ENCODE data around the gene FHL3. TPM values are rescaled to one million over a fixed set of nuclear protein-coding genes. Genes with fewer than 3 reads are reported as not detected.
A peak's percentile ranks its signal among the peaks of the same experiment; 100 is the strongest.

Gene FHL3
- total RNA-seq, 2 donors from 2014 or later: 8.6 to 15.5 TPM

DNA sequence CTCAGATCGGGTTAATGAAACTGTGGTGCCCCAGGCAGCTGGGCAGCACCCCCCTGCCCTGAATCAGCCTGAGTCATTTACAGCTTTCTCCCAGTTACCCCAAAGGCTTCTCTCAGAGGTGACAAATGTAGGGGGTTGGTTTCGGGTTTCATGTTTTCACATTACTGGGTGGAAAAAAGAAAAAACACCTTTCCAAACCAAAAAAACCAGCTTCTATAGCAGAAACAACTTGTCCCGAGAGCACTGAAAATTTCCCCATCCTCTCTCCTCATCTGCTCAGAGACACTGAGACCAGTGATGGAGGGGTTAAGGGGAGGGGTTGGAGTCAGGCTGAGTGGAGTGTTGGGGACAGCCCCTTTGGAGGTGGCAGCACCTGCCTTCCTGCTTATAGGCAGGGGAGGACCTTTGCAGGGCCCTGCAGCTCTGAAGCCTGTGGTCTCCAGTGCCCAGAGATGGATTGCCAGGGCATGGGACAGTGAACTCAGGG is 22.8 kb upstream of the FHL3 start:
- ATAC-seq (replicated peaks): peak; percentile 88
- peak overlapping the region; percentile 74 for H3K4me3 Mint-ChIP-seq
- peak overlapping the region; percentile 91 for H3K27ac Mint-ChIP-seq
- H3K4me1 Mint-ChIP-seq: peaks cover 39% of the 10 kb centered on the region
- no peaks in the 10 kb centered on the region for H3K9me3 Mint-ChIP-seq
- no peaks in the 10 kb centered on the region for H3K27me3 Mint-ChIP-seq
- peaks cover 38% of the 10 kb centered on the region for H3K36me3 Mint-ChIP-seq (ENCODE audit: low read depth)

DNA sequence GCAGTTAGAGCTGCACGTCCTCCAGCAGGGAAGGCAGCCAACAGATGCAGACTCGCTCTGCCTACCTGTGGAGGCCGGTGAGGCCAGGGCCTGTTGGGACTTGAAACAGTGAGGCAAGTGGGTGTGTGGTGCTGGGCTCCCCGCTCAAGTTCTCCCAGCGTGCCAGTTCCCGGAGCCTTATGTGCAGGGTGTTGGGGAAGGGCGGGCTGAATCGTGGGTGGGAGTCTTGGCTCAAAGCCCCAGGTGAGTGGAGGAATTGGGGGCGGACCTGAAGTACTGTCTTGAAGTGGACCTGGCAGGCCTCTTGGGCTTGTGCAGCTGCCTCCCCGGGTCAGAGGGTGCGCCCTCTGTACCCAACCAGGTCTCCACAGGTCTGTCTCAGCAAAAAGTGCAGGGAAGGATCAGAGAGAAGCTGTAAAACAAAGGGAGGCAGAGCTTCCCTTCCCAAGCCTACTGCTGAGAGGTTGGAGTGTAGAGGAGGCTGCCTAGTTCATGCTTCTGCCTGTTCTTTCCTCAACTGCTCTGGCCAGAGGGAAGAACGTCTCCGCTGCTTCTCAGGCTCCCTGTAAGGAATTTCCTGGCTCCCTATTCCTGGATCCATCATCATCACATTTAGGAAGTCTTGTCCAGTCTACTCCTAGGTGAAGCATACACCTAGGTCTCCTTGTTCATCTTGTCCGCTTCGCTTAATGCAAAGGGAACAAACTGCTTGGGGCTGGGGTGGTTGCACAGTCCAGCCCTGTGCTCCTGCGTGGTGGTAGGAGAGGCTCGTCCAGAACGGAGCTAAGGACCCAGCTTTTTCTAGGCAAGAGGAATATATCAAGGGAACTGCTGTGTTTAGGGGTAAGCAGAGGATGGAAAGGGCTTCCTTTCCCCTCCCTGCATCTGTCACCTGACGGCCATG is 22.1 kb upstream of the FHL3 start:
- no peaks in the 10 kb centered on the region for H3K27me3 Mint-ChIP-seq
- H3K36me3 Mint-ChIP-seq (ENCODE audit: low read depth): peaks cover 45% of the 10 kb centered on the region
- H3K9me3 Mint-ChIP-seq: no peaks in the 10 kb centered on the region
- peak overlapping the region; percentile 74 for H3K4me3 Mint-ChIP-seq
- ATAC-seq (replicated peaks): no peak
- peak overlapping the region; percentile 91 for H3K27ac Mint-ChIP-seq
- H3K4me1 Mint-ChIP-seq: peaks cover 39% of the 10 kb centered on the region

DNA sequence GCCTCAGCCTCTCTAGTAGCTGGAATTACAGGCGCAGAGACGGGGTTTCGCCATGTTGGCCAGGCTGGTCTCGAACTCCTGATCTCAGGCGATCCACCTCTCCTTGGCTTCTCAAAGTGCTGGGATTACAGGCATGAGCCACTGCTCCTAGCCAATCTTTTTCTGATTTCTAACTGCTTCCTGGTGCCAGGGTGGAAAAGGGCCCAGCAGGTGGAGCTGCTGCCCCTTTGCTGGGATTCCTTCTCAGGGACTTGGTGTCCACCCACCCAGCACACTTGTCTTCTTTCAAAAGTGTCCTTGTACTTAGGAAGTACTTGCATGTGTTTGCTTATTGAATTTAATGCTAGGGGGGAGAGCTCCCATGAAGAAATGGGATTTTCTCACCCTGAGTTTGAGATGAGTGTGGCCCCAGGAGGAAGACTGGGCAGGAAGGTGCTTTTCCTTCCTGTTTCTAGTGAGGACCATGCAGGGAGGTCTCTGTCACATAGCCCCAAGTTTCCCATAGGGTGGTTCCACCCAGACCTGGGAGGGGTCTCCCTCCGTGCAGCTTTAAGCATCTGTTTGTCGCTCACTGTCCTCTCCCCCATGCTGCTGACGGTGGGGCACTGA is 21.4 kb upstream of the FHL3 start:
- Mint-ChIP-seq H3K9me3 (no peaks in the 10 kb centered on the region), H3K36me3 (ENCODE audit: low read depth) (peaks cover 52% of the 10 kb centered on the region), H3K4me1 (peaks cover 37% of the 10 kb centered on the region), H3K27ac (peak overlapping the region; percentile 91), H3K27me3 (no peaks in the 10 kb centered on the region), H3K4me3 (peak overlapping the region; percentile 74)
- ATAC-seq (replicated peaks): no peak

DNA sequence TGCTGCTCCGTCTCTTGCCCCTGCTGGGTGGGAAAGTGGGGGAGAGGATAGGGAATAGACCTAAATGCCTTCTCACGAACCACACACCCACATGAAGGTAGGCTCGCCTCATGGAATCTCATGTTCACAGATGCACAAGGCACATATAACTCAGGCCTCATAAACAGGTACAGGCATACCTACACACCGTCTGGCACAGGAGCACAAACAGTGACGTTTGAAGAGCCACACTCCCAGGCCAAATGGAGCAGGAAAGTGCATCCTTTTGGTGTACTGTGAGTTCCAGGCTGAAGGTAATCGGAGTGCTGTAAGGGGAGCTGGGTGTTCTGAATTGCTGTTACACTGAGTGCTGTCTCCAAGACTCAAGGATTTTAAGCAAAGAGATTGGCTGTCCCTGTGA is 20.4 kb upstream of the FHL3 start:
- Mint-ChIP-seq H3K27me3 (no peaks in the 10 kb centered on the region), H3K4me1 (peaks cover 33% of the 10 kb centered on the region), H3K27ac (no peak overlapping the region), H3K4me3 (no peak overlapping the region), H3K9me3 (no peaks in the 10 kb centered on the region), H3K36me3 (ENCODE audit: low read depth) (peaks cover 63% of the 10 kb centered on the region)
- ATAC-seq (replicated peaks): no peak

DNA sequence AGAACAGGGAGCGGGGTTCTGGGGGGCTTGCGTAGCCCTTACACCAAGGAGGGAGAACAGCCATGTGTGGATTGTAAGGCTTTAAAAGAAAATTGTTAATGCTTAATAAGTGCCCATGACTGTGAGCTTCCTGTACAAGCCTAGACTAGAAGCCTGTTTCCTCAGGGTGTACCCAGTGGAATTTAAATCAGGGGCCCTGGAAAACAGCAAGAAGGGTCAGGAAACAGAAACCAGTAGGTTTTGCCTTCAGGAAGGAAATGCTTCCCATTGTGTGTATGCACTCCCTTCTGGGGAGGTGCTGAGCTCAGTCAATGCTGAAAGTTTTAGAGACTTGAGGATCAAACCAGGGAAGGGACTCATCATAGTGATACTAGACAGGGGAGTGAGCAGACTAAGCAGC is 19.9 kb upstream of the FHL3 start:
- Mint-ChIP-seq H3K9me3 (no peaks in the 10 kb centered on the region), H3K27ac (no peak overlapping the region), H3K27me3 (no peaks in the 10 kb centered on the region), H3K4me3 (no peak overlapping the region), H3K36me3 (ENCODE audit: low read depth) (peaks cover 67% of the 10 kb centered on the region), H3K4me1 (peaks cover 29% of the 10 kb centered on the region)
- ATAC-seq (replicated peaks): no peak

DNA sequence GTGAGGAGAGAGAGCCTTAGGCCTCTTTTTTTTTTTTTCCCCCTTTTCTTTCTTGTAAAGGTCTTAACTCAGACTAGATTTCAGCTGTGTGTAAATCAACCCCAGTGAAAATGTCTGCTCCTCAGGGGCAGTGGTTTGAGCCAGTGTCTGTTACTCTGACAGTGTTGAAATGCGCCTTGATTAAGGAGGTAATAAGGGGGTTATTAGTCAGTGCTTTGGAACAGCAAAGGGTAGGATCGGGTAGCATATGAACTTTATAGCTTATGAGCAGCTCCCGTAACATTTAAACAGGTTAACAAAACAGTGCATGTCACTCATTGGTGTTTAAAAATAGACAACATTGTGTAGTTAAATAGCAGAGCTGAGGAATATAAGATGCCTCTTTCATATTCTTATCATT is 17.5 kb upstream of the FHL3 start:
- Mint-ChIP-seq H3K36me3 (ENCODE audit: low read depth) (peaks cover 91% of the 10 kb centered on the region), H3K4me1 (peaks cover 12% of the 10 kb centered on the region), H3K27ac (no peak overlapping the region), H3K4me3 (no peak overlapping the region), H3K27me3 (no peaks in the 10 kb centered on the region), H3K9me3 (no peaks in the 10 kb centered on the region)
- no peak for ATAC-seq (replicated peaks)

DNA sequence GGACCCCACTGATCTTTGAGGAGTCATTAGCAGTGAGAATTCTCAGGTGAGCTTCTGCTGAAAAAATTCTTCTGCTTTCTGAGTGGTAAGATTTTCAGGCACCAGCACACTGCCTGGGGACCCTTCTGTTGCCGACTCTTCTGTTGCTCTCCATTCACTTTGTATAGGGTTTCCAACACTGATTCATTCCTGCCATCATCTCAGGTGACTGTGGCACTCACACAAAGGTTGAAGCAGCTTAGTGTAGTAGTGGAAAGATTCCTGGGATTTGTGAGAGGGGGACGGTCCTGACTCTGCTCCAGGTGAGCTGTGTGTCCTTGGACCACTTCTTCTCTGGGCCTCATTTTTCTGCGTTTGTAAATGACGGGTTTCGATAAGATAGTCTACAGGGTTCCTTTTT is 16.7 kb upstream of the FHL3 start:
- Mint-ChIP-seq H3K27me3 (no peaks in the 10 kb centered on the region), H3K4me1 (peaks cover 5% of the 10 kb centered on the region), H3K36me3 (ENCODE audit: low read depth) (peaks cover 100% of the 10 kb centered on the region), H3K9me3 (no peaks in the 10 kb centered on the region), H3K4me3 (no peak overlapping the region), H3K27ac (no peak overlapping the region)
- no peak for ATAC-seq (replicated peaks)

DNA sequence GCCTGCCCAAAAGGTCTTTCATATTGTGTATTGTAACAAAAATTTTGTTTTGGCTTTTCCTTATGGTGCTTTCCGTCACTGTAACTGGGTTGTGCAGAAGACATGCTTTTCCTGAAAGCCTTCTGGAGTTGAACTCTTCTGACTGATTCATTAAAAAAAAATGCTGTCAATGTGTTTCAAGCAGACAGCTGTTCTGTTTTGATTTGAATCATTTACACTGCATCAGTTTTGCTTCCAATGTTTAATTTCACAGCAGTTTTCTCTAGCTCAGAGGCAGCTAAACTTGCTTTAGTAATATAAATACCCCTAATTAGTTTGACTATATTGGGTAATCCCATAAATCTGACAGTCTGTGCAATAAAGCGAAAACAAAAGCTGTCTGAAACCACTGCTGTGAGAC is 15.1 kb upstream of the FHL3 start:
- Mint-ChIP-seq H3K27me3 (no peaks in the 10 kb centered on the region), H3K27ac (no peak overlapping the region), H3K36me3 (ENCODE audit: low read depth) (peaks cover 99% of the 10 kb centered on the region), H3K4me1 (no peaks in the 10 kb centered on the region), H3K9me3 (no peaks in the 10 kb centered on the region), H3K4me3 (no peak overlapping the region)
- ATAC-seq (replicated peaks): no peak

DNA sequence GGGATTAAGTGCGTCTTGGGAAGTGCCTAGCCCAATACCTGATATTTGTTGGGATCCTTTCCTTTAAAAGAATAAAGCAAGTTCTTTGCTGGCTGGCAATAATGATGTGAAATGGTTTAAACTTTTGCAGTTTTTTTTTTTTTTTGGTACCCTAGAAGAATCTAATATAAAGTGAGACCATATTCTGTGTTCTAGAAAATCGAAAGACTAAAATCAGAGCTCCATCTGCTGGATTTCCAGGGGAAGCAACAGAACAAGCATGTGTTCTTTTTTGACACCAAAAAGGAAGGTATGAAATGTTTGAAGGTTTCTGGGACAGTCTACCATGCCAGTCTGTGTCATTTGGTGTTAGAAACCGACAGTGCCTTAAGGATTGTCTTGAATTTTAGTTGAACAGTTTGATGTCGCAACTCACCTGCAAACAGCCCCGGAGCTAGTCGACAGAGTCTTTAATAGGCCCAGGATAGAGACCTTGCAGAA is 13.6 kb upstream of the FHL3 start:
- no peak overlapping the region for H3K27ac Mint-ChIP-seq
- peaks cover 94% of the 10 kb centered on the region for H3K36me3 Mint-ChIP-seq (ENCODE audit: low read depth)
- no peaks in the 10 kb centered on the region for H3K27me3 Mint-ChIP-seq
- H3K4me1 Mint-ChIP-seq: peaks cover 3% of the 10 kb centered on the region
- no peaks in the 10 kb centered on the region for H3K9me3 Mint-ChIP-seq
- H3K4me3 Mint-ChIP-seq: no peak overlapping the region
- ATAC-seq (replicated peaks): no peak

DNA sequence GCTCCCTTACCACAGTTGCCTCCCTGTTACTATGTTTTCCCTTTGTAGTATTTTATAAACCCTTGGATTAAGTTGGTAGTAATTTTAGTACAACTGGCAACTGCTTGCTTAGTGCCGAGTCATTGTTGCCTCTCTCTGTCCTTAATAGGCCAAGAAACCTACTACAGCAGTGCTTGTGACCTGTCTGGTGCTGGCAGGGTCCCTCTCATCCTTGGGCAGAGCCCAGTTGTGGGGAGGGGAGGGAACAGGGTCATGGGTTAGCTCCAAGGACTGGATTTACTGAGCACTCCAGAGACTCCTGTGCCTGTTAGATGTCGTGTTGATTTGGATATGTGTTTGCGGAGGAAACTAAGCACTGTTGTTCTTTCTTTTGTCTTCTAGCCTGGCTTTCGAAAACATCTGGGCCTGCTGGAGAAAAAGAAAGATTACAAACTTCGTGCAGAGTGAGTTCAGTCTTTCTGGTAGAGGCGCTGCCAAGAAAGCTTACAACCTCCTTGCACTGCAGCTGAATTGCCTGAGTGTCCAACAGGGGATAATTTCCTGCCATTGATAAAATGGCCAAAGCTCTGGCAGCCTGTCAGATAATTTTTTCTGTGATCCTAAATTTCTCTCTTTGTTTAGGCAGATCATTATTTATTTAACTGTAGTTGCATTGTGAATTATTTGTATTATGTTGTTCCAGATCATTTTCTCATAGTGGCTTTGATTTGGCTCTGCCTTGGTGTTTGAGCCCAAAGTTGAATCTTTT is 10.8 kb upstream of the FHL3 start:
- Mint-ChIP-seq H3K9me3 (no peaks in the 10 kb centered on the region), H3K27ac (no peak overlapping the region), H3K36me3 (ENCODE audit: low read depth) (peaks cover 82% of the 10 kb centered on the region), H3K4me3 (no peak overlapping the region), H3K27me3 (no peaks in the 10 kb centered on the region), H3K4me1 (peaks cover 11% of the 10 kb centered on the region)
- ATAC-seq (replicated peaks): no peak

DNA sequence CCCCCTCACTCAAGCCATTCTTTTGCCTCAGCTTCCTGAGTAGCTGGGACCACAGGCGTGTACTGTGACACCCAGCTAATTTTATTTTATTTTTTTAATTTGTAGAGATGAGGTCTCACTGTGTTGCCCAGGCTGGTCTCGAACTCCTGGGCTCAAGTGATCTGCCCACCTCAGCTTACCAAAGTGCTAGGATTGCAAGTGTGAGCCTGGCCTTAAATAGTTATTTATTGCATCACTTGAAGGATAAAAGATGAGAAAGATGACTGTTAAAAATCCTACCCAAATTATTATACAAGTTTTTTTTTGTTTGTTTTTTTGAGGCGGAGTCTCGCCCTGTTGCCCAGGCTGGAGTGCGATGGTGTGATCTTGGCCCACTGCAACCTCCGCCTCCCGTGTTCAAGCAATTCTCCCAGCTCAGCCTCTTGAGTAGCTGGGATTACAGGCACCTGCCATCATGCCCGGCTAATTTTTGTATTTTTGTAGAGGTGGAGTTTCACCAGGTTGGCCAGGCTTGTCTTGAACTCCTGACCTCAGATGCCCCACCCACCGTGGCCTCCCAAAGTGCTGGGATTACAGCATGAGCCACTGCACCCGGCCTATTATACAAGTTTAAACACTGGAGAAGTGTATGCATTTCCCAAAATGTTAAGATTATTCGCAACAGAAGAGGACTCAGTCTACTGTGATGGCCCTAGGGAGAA is 9.6 kb upstream of the FHL3 start:
- Mint-ChIP-seq H3K27ac (no peak overlapping the region), H3K27me3 (no peaks in the 10 kb centered on the region), H3K4me1 (peaks cover 11% of the 10 kb centered on the region), H3K9me3 (no peaks in the 10 kb centered on the region), H3K4me3 (peak overlapping the region; percentile 100), H3K36me3 (ENCODE audit: low read depth) (peaks cover 69% of the 10 kb centered on the region)
- no peak for ATAC-seq (replicated peaks)

DNA sequence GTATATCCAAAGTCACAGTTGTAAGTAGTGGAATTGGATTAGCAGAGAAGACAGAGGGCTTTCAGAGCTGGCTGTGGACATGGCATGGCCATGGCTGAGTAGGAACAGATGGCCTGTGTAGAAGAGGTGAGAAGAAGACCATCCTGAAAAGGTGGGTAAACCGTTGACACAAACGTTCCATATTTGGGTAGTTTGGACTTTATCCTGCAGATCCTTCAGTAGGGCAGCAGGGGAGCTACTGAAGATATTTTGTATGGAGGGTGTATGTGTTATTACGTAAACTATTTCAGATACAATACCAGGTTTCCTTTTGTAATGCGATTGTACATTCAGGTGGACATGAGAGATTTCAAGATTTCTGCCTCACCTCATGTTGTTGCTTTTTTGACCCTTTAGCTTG is 8.9 kb upstream of the FHL3 start:
- Mint-ChIP-seq H3K4me1 (peaks cover 13% of the 10 kb centered on the region), H3K27ac (peak overlapping the region; percentile 100)

DNA sequence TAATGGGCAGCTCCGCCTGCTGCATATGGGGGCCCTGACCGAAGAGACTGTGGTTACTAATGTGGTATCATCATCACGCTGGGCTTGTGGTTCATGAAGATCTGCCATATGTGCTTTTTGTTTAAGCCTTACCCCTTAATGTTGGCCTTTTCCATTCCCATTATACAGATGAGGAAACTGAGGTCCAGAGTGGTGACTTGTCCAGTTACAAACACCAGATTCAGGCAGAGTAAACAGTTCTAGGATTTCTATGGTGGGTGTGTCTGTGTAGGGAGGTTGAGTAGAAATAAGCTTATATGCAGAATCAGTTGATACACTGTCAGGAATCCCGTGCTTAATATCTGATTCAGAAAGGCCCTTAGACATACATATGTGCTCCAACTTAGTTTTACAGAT is 7.9 kb upstream of the FHL3 start:
- Mint-ChIP-seq H3K4me3 (peak overlapping the region; percentile 100), H3K9me3 (no peaks in the 10 kb centered on the region), H3K27me3 (no peaks in the 10 kb centered on the region), H3K4me1 (peaks cover 19% of the 10 kb centered on the region), H3K36me3 (ENCODE audit: low read depth) (peaks cover 52% of the 10 kb centered on the region), H3K27ac (peak overlapping the region; percentile 100)
- ATAC-seq (replicated peaks): no peak

More for the DNA sequence above, 8.9 kb upstream of the FHL3 start:
- Mint-ChIP-seq H3K27me3 (no peaks in the 10 kb centered on the region), H3K9me3 (no peaks in the 10 kb centered on the region), H3K36me3 (ENCODE audit: low read depth) (peaks cover 62% of the 10 kb centered on the region), H3K4me3 (peak overlapping the region; percentile 100)
- no peak for ATAC-seq (replicated peaks)

Measured in activated T-helper 17 cell treated with anti-CD3 and anti-CD28 coated beads, Interleukin-2, amount 50 U/mL, for 72 hours (primary cell).